Motor neuron (in vitro differentiated cells): ENCODE data around the gene WDR86. TPM values are rescaled to one million over a fixed set of nuclear protein-coding genes. Genes with fewer than 3 reads are reported as not detected.

ENCODE experiments used
- ATAC-seq, 8 experiments: fragments of 200-7000 bp; cut with Tn5 transposase; replicated peaks in 6 of 8; 2 replicates each; pipeline ENCODE4 v1.8.0; 2021; ENCODE audit warnings: mild to moderate bottlenecking in 8 of 8, moderate library complexity in 8 of 8
- H3K27ac ChIP-seq, 2 donors: fragments of 250-450 bp; sonication (Bioruptor Pico); 2 replicates each; pipeline ENCODE4 v1.9.0; 2021; ENCODE audit warnings: antibody characterized with exemption in 2 of 2, mild to moderate bottlenecking in 2 of 2, moderate library complexity in 1 of 2
- H3K4me1 ChIP-seq, 2 donors: fragments of 250-450 bp; sonication (Bioruptor Pico); replicated peaks in 1 of 2; 2 replicates each; pipeline ENCODE4 v1.6.1; 2021; ENCODE audit warnings: antibody characterized with exemption in 2 of 2, mild to moderate bottlenecking in 2 of 2, moderate library complexity in 1 of 2
- H3K4me3 ChIP-seq, 5 donors: fragments of 250-450 bp; sonication (Bioruptor Pico); 2 replicates each; pipeline ENCODE4 v1.9.0; 2021; ENCODE audit warnings: antibody characterized with exemption in 5 of 5, mild to moderate bottlenecking in 5 of 5, moderate library complexity in 4 of 5
- WGBS, 10 experiments: fragments of 450-650 bp; shearing (Covaris generic); methylation state at CpG; one replicate each; pipeline ENCODE4 v1.0.0; 2022; 5-methylcytosine and 5-hydroxymethylcytosine counted together
- in situ Hi-C, 9 experiments: fragments of 400-800 bp; cut with MboI; loops; one replicate each; pipeline ENCODE4 v1.15.0; 2021; ENCODE audit warnings: low sequenced_read_pairs in 9 of 9, low pct_unique_long_range_greater_than_20kb in 2 of 9; ENCODE audit not compliant: unreplicated experiment in 9 of 9
- total RNA-seq, 8 experiments: library from RNA; unstranded; fragments of 300-600 nt; gene quantifications; 2 replicates each; pipeline versions ENCODE4 v1.2.3 to v1.2.4, GENCODE V29; 2022

Gene WDR86, protein sequence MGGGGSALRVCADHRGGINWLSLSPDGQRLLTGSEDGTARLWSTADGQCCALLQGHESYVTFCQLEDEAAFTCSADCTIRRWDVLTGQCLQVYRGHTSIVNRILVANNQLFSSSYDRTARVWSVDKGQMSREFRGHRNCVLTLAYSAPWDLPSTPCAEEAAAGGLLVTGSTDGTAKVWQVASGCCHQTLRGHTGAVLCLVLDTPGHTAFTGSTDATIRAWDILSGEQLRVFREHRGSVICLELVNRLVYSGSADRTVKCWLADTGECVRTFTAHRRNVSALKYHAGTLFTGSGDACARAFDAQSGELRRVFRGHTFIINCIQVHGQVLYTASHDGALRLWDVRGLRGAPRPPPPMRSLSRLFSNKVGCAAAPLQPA
- total RNA-seq, result 10 to 100 TPM in 5 of 8 experiments, 1 to 10 TPM in 1, under 1 TPM in 2; 0.56 to 35.3 (median 21.8) TPM

DNA sequence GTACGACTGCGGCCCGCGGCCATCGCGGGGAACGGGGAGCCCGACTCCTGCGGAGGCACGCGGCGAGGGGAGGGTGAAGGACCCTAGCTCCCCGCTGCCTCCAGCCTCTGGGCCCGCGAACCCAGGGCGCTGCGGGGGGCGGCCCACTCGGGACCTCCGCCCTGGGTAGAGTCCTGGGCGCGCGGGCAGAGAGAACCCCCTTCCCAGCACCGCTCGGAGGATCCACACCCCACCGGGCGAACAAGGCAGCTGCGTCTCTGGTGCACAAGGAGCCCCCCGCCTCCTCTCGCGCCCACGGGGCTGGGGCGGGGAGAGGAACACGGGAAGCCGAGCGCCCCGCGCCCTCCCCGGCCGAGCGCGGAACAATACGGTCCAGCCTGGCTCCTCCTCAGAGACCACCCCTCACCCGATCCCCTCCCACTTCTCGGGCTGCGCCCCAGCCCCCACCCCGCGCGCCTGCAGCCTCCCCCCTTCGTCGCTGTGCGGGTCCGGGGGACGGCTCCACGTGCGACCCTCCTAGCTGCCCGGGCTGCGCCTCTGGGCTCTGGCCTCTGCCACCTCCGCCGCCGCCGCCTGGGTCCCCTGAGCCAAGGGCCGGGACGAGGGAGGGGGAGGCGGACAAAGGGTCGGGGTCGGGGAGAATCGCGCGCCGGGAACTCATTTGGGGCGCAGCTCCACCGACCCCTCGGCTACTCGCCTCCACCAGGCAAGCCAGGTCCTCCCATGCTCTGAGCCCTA lies at the start of gene WDR86:
Gene WDR86 (minus strand): TSS at position 372 of the 738 bp plus-strand sequence. CDS start 449 bp downstream, outside the sequence.
- Histone ChIP-seq H3K4me1 (peaks cover 10 to 12% of the 10 kb centered on the region in 2 donors), H3K4me3 (peak within 1 kb of the TSS; percentile 58 to 88 (median 71)), H3K27ac (peak within 1 kb of the TSS; percentile 78 to 80)
- WGBS, 10 experiments, result no CpG with 5 or more reads among the region's 75 CpGs
- ATAC-seq, result peak in 7 of 8 experiments; percentile 6 to 82 (median 73)
- in situ Hi-C loops, result no loop called here

DNA sequence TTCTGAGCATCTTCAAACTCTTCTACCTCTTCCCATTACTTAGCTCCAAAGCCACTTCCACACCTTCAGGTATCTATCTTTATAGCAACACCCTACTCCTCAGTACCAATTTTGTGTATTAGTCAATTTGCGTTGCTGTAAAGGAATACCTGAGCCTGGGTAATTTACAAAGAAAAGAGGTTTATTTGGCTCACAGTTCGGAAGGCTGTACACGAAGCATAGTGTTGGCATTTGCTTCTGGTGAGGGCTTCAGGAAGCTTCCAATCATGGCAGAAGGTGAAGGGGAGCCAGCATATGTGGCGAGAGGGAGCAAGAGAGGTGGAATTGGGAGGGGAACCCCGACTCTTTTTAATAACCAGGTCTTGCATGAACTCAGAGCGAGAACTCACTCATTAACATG lies 47.7 kb upstream of the WDR86 start:
- 68 to 100% (median 90%) methylated on average over 1 to 5 of the region's 6 CpGs; no CpG with 5 or more reads in 1 of the 10 experiments for WGBS, 10 experiments
- in situ Hi-C loops, result no loop called here
- H3K4me3 ChIP-seq, result no peak overlapping the region
- peaks cover 27 to 28% of the 10 kb centered on the region in 2 donors for H3K4me1 ChIP-seq
- ATAC-seq, result no peak
- no peak overlapping the region for H3K27ac ChIP-seq

DNA sequence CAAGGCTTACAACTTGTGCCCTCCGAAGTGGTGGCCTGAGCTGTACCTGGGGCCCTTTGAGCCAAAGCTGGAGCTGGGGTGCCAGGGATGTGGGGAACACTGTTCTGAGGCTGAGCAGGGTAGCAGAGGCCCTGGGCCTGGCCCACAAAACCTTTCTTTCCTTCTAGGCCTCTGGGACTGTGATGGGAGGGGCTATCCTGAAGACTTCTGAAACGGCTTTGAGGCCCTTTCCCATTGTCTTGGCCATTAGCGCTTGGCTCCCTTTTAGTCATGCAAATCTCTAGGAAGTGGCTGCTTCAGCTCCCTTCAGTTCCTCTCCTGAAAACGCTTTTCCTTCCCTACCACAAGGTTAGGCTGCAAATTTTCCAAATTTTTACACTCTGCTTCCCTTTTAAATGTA lies 46.9 kb upstream of the WDR86 start:
- H3K4me1 ChIP-seq, result peaks cover 27 to 28% of the 10 kb centered on the region in 2 donors
- H3K27ac ChIP-seq, result no peak overlapping the region
- 20 to 60% (median 40%) methylated on average over 1 to 4 of the region's 4 CpGs; no CpG with 5 or more reads in 1 of the 10 experiments for WGBS, 10 experiments
- in situ Hi-C loops, result no loop called here
- ATAC-seq, result no peak
- H3K4me3 ChIP-seq, result no peak overlapping the region

DNA sequence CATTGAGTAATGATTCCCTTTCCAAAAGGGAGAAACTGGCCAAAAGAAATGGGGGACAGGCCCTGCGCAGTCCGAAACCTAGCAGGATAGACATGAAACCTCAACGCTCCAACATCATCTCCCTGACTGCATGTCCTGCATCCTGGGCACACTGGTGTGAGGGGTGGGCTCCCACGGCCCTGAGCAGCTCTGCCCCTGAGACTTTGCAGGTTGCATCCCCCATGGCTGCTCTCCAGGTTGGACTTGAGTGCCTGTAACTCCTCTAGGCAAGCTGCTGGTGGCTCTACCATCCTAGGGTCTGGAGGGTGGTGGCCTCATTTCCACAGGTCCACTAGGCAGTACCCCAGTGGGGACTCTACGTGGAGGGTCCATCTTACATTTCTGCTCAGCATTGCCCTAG lies 46.4 kb upstream of the WDR86 start:
- no peak for ATAC-seq
- Histone ChIP-seq H3K4me1 (peaks cover 27 to 28% of the 10 kb centered on the region in 2 donors), H3K4me3 (no peak overlapping the region), H3K27ac (no peak overlapping the region)
- 60 to 100% (median 85%) methylated on average over 1 to 4 of the region's 5 CpGs; no CpG with 5 or more reads in 6 of the 10 experiments for WGBS, 10 experiments
- in situ Hi-C loops, result no loop called here

DNA sequence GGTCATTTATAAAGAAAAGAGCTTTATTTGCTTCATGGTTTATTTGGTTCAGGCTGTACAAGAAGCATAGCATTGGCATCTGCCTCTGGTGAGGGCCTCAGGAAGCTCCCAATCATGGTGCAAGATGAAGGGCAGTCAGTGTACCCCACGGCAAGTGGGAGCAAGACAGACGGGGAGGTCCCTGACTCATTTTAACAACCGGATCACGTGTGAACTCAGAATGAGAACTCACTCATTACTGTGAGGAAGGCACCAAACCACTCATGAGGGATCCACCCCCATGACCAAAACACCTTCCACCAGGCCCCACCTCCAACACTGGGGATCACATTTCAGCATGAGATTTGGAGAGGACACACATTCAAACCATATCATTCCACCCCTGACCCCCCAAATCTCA lies 45.9 kb upstream of the WDR86 start:
- no peak for ATAC-seq
- 67 to 96% (median 84%) methylated on average over 1 to 4 of the region's 4 CpGs; no CpG with 5 or more reads in 6 of the 10 experiments for WGBS, 10 experiments
- H3K4me3 ChIP-seq, result no peak overlapping the region
- H3K4me1 ChIP-seq, result peaks cover 23 to 26% of the 10 kb centered on the region in 2 donors
- H3K27ac ChIP-seq, result no peak overlapping the region
- in situ Hi-C loops, result no loop called here

DNA sequence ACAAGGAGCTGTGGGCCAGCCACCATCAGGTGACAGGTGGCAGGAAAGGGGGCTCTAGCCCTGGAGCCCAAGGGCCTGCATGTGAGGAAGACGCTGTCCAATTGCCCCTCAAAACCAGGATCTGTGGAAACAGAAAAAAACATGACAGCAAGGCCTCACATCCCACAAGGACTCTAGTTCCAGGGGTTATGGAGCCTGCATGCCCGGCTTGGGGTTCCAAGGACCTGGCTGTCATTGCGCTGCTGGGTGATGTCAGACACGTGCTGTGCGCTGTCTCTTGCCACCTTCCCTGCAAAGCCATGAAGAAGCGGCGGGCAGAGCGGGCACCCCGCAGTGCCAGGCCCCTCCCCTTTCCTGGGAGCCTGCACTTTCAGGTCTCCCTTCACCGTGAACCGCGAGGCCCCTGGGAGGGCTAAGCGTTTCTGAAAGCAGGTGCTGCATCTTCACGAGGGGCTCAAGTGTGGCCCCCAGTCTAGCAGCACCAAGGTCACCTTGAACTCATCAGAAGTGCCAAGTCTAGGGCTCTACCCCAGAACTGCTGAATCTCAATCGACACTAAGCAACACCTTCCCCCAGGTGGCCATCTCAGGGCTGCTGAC lies 45.2 kb upstream of the WDR86 start:
- H3K27ac ChIP-seq, result no peak overlapping the region
- H3K4me1 ChIP-seq, result peaks cover 18 to 19% of the 10 kb centered on the region in 2 donors
- WGBS, 10 experiments, result 64 to 100% (median 77%) methylated on average over 1 to 6 of the region's 15 CpGs; no CpG with 5 or more reads in 6 of the 10 experiments
- in situ Hi-C loops, result no loop called here
- ATAC-seq, result no peak
- H3K4me3 ChIP-seq, result no peak overlapping the region

DNA sequence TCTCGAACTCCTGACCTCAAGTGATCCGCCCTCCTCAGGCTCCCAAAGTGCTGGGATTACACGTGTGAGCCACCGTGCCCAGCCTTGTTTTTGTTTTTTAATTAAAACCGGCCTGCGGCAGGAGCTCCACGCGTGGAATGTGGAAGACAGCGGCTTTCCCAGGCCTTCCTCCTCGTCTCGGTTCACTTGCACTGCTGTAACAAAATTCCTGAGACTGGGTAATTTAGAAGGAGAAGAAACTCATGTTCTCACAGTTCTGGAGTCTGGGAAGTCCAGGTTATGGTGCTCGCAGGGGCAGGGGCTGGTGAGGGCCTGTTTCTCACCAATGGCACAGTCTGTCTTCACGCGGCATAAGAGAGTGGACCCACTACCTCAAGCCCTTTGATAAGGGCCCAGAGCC lies 44.5 kb upstream of the WDR86 start:
- 40 to 79% (median 56%) methylated on average over 1 to 6 of the region's 14 CpGs; no CpG with 5 or more reads in 4 of the 10 experiments for WGBS, 10 experiments
- in situ Hi-C loops, result no loop called here
- H3K27ac ChIP-seq, result no peak overlapping the region
- H3K4me1 ChIP-seq, result peaks cover 12 to 13% of the 10 kb centered on the region in 2 donors
- ATAC-seq, result no peak
- H3K4me3 ChIP-seq, result no peak overlapping the region

DNA sequence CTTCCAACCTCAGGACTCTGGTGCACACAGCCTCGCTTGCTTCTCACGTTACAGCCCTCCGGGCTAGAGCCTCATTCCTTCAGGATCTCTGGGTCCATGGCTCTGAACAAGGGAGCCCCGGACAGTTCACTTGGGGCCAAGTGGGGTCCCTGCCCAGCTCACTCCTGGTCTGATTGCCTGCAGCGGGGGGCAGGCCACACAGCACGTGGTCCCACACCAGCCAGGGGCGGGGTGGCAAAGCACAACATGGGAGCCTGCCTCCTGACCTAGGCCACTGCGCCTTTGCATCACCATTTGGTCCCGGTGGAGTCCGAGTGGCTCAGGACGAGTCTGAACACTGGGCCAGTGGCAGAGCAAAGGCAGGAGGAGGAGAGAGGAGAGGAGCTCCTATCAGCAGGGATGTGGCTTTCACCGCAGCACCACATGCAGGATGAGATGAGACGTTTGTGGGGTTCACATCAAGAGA lies 43.5 kb upstream of the WDR86 start:
- H3K27ac ChIP-seq, result no peak overlapping the region
- ATAC-seq, result peak in 2 of 8 experiments; percentile 7 to 24
- in situ Hi-C loops, result no loop called here
- H3K4me1 ChIP-seq, result peaks cover 8 to 9% of the 10 kb centered on the region in 2 donors
- 60 to 100% (median 88%) methylated on average over 1 to 6 of the region's 13 CpGs; no CpG with 5 or more reads in 5 of the 10 experiments for WGBS, 10 experiments
- no peak overlapping the region for H3K4me3 ChIP-seq

DNA sequence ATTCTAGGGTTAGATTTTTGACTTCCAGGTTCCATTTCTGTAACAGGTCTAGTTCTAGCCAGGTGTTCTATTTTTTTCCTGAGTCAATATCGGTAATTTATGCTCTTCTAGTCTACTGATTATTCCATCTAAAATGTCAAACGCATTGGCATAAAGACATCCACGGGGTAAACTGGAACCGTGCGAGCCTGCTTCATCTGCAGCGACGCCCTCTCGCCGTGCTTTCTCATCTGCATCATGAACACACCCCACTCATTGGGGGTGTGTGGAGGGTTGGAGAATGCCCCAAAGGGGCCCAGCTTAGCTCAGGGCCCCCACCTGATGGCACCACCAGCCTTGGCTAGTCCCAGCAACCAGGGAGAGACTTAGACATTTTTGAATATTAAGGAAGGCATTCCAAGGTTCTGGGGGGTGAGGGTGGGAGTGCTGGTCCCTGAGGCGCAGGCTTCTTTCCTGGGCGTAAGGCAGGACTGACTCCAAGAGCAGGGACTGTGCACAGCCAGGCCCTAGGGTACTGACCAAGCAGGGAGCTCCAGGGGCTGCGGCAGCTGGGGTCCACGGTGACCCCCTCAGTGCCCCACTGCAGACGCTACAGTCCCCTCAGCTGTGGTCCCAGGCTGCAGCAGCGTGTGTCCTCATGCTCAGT lies 43.0 kb upstream of the WDR86 start:
- Histone ChIP-seq H3K27ac (no peak overlapping the region), H3K4me1 (peaks cover 8 to 14% of the 10 kb centered on the region in 2 donors), H3K4me3 (no peak overlapping the region)
- in situ Hi-C loops, result no loop called here
- ATAC-seq, result peak in 2 of 8 experiments; percentile 8 to 10
- 33 to 90% (median 79%) methylated on average over 2 to 11 of the region's 15 CpGs; no CpG with 5 or more reads in 1 of the 10 experiments for WGBS, 10 experiments

DNA sequence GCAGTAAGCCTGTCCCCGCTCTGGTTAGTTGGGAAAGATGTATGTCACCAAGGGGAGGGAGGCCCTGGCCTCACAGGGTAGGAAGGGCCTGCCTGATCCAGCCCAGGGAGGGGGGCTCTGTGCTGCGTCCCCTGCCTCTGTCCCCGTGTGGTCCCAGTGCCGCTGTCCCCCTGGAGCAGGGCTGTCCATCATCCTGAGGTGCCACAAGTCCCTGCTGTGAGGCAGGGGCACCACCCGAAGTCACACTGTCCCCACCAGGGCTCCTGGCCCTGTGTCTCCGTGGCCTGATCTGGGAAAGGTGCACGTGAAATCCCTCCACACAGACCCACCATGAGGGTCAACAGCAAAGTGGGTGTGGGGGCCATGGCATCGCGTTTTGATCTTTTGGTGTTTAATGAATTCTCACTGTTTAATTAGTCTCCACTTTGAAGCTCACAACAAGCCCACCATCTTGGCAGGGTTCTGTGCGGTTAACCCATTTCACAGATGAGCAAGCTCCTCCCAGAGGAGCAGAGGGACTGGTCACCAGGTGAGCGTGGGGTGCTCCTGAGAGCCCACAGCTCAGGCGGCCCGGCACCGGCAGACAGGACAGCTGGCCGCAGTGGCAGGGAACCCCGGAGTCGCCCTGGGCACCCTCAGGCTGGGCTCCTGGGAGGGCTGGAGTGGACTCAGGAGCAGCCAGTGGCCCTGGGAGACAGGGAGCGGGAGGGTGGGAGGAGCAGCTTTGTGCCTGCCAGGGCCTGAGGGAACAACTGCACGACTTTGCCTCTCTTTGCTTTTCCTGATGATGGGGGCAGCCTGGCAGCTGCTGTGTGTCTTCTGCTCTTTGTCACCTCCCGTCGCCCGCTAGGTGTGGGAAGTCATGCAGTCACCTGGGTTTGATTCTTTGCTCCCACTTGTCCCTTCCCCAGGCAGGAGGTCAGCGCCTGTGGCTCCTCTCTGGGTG lies 42.1 kb upstream of the WDR86 start:
- in situ Hi-C loops, result no loop called here
- ATAC-seq, result no peak

DNA sequence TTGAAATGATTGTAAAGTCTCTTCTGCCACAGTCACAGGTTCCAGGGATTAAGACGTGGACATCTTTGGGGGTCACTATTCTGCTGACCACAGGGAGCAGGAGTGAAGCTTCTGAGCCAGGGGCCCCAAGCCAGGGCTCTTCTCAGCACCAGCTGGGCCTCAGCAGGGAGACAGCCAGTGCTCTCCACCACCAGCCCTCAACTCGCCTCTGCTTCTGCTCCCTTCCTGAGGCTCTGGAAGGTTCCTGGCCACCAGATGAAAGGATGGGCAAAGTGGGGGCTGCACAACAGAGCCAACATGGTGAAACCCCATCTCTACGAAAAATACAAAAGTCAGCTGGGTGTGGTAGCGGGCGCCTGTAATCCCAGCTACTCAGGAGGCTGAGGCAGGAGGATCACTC lies 41.3 kb upstream of the WDR86 start:
- no peak for ATAC-seq
- peaks cover 0 to 7% of the 10 kb centered on the region in 2 donors for H3K4me1 ChIP-seq
- WGBS, 10 experiments, result 0 to 80% (median 60%) methylated on average over 1 to 2 of the region's 5 CpGs; no CpG with 5 or more reads in 3 of the 10 experiments
- no peak overlapping the region for H3K27ac ChIP-seq
- in situ Hi-C loops, result no loop called here
- no peak overlapping the region for H3K4me3 ChIP-seq

More for the DNA sequence above, 42.1 kb upstream of the WDR86 start:
- Histone ChIP-seq H3K4me3 (no peak overlapping the region), H3K27ac (no peak overlapping the region), H3K4me1 (peaks cover 6 to 12% of the 10 kb centered on the region in 2 donors)
- WGBS, 10 experiments, result 79 to 100% (median 85%) methylated on average over 1 to 12 of the region's 23 CpGs; no CpG with 5 or more reads in 4 of the 10 experiments
